ENCODE measurements around the gene PA2G4. TPM values are rescaled to one million over a fixed set of nuclear protein-coding genes. Genes with fewer than 3 reads are reported as not detected.
"Not testable (repeated sequence)": the region's sequence is repeated elsewhere in the genome, so short reads cannot be mapped to it uniquely, and the experiment has no call there.

Gene PA2G4
- 32.3 TPM for total RNA-seq

DNA sequence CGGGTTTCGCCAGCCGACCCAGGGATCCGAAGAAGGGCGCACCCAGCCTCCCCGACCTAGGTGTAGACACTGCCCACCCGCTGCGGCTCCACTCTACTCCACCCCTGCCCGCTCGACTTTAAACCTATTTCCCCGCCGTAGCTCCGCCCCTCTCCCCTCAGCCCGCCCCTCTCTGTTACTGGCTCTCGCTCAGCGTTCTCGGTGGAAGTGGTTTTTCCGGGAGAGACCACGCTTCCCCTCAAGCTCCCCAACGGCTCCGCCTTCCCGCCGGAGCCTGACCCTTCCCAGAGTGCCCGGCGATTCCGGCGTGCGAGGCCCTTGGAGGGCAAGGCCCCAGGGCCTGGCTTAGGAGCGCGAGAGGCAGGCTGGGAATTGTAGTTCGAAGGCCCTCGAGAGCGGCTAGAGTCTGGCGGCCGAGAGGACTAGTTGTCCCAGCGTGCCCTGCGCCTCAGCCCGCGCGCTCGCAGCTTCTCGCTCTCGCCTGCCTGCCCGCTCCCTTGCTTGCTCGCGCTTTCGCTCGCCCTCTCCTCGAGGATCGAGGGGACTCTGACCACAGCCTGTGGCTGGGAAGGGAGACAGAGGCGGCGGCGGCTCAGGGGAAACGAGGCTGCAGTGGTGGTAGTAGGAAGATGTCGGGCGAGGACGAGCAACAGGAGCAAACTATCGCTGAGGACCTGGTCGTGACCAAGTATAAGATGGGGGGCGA lies at the start of gene PA2G4:
Gene PA2G4, plus strand, starts transcription at position 451 of the 706 bp plus-strand sequence. Its CDS starts 179 bp downstream, at position 630.
- DNase-seq (ENCODE audit: low spot score) (peak; percentile 99), ATAC-seq (peak; percentile 92)

DNA sequence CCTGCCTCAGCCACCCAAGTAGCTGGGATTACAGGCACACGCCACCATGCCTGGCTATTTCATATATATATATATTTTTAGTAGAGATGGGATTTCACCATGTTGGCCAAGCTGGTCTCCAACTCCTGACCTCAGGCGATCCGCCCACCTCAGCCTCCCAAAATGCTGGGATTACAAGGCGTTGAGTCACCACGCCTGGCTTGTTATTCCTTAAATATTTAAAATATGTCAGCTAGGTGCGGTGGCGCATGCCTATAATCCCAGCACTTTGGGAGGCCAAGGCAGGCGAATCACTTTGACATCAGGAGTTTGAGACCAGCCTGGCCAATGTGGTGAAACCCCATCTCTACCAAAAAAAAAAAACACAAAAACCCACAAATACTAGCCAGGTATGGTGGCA lies 44.4 kb upstream of the PA2G4 start:
- DNase-seq (ENCODE audit: low spot score); ATAC-seq: not testable (repeated sequence)

- ATAC-seq, result no peak
Observed at GRCh38 chr12:56061982-56062381, 42.4 kb upstream of the PA2G4 start.

DNA sequence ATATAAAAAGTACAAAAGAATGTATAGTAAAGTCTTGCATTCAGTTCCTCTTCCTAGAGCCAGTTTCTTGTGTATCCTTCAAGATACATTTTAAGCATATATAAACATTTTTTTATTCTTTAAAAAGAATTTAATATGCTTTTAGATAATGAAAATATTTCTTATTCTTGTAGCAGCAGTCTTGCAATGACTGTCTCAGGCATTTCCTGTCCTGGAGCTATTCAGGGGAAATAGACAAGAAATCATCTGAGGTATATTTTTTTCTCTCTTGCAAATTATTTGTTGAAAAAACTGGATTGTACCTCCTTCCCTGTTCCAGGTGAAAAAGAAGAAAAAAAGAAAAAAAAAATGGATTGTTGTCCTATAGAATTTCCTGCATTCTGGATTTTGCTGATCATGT lies 41.4 kb upstream of the PA2G4 start:
- DNase-seq (ENCODE audit: low spot score) (no peak), ATAC-seq (no peak)

More at GRCh38 chr12:56061982-56062381, 42.4 kb upstream of the PA2G4 start:
- DNase-seq (ENCODE audit: low spot score), result no peak

DNA sequence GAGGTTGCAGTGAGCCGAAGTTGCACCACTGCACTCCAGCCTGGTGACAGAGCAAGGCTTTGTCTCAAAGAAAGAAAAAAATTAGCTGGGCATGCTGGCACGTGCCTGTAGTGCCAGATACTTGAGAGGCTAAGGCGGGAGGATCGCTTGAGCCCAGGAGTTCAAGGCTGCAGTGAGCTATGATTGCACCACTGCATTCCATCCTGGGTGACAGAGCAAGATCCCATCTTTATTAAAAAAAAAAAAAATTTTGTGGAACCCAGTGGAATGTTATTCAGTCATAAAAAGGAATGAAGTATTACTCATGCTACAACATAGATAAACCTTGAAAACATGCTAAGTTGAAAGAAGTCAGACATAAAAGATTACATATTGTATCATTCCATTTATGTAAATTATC lies 32.7 kb upstream of the PA2G4 start:
- no peak for DNase-seq (ENCODE audit: low spot score)
- no peak for ATAC-seq

DNA sequence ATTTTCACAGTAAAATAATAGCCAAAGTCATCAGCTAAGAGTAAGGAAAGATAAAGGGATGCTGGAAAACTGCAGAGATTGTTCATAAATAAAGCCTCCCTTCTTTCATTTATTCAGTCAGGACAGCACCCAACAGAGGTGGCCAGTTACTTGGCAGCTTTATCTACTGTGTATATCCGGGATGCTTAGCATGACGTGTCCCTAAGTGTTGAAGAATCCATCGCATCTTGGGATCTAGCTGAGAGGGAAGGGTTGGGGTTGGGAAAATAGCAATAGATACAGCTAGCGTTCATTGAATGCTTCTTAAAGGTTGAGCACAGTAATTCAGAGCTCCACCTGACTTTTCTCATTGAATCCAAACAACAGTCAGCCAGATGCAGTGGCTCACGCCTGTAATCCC lies 30.0 kb upstream of the PA2G4 start:
- DNase-seq (ENCODE audit: low spot score) (no peak), ATAC-seq (no peak)

DNA sequence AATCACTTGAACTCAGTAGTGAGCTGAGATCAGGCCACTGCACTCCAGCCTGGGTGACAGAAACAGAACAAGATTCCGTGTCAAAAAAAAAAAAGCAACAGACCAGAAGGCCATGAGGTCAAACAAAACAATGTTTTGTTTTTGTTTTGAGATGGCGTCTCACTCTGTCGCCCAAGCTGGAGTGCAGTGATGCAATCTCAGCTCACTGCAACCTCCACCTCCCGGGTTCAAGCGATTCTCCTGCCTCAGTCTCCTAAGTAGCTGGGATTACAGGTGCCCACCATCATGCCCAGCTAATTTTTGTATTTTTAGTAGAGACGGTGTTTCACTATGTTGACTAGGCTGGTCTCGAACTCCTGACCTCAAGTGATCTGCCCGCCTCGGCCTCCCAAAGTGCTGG lies 26.4 kb upstream of the PA2G4 start:
- not testable (repeated sequence) for ATAC-seq; DNase-seq (ENCODE audit: low spot score)

DNA sequence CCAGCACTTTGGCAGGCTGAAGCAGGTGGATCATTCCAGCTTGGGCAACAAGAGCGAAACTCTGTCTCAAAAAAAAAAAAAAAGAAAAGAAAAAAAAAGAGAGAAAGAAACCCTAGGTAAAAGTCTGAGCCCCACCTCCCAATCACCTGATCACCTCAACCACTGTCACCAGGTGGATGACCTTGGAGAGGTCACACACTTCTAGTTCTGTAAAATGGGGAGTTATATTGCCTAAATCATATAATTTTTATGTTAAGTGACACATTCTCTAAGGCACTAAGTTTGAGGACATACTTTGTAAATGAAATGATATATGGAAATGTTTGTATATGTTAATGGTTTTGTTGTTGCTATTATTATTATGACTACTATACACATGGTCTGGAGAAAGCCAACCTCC lies 25.9 kb upstream of the PA2G4 start:
- DNase-seq (ENCODE audit: low spot score) (no peak), ATAC-seq (no peak)

DNA sequence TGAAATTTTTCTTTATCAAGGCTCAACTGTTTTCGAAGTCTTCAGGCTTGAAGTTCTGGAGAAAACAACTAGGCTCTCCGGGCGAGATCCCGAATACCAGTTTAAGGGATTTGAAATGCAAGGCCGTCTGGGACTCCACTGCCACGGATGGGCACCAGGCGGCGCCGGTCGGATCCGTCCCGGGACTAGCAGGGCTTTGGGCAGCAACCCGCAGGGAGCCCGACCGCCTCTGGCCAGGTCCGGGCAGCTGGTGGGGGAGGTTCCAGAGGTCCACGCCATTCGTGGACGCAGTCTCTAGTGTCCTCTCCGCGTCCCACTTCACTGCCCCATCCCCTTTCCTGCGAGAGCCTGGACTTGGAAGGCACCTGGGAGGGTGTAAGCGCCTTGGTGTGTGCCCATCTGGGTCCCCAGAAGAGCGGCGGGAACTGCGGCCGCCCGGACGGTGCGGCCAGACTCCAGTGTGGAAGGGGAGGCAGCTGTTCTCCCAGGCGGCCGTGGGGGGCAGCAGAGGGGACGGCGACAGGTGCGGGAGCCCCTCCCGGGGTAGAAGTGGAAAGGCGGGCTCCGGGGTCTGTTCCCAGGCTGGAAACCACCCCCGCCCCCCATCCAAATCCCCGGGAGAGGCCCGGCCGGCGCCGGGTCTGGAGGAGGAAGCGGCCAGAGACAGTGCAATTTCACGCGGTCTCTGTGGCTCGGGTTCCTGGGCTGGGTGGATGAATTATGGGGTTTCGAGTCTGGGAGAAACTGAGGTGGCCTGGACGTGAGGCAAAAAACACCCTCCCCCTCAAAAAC lies 25.2 kb upstream of the PA2G4 start:
- ATAC-seq (peak; percentile 64), DNase-seq (ENCODE audit: low spot score) (peak; percentile 92)

GRCh38 chr12:56079723-56080555 lies 24.4 kb upstream of the PA2G4 start, which contains the start of gene ERBB3:
Gene ERBB3, plus strand, starts transcription at chr12:56080165. Its CDS starts 136 bp downstream, at chr12:56080301.
- ATAC-seq (peak; percentile 73), DNase-seq (ENCODE audit: low spot score) (peak; percentile 88)

GRCh38 chr12:56080556-56081138 lies 23.7 kb upstream of the PA2G4 start:
- peak; percentile 64 for ATAC-seq
- peak; percentile 93 for DNase-seq (ENCODE audit: low spot score)

DNA sequence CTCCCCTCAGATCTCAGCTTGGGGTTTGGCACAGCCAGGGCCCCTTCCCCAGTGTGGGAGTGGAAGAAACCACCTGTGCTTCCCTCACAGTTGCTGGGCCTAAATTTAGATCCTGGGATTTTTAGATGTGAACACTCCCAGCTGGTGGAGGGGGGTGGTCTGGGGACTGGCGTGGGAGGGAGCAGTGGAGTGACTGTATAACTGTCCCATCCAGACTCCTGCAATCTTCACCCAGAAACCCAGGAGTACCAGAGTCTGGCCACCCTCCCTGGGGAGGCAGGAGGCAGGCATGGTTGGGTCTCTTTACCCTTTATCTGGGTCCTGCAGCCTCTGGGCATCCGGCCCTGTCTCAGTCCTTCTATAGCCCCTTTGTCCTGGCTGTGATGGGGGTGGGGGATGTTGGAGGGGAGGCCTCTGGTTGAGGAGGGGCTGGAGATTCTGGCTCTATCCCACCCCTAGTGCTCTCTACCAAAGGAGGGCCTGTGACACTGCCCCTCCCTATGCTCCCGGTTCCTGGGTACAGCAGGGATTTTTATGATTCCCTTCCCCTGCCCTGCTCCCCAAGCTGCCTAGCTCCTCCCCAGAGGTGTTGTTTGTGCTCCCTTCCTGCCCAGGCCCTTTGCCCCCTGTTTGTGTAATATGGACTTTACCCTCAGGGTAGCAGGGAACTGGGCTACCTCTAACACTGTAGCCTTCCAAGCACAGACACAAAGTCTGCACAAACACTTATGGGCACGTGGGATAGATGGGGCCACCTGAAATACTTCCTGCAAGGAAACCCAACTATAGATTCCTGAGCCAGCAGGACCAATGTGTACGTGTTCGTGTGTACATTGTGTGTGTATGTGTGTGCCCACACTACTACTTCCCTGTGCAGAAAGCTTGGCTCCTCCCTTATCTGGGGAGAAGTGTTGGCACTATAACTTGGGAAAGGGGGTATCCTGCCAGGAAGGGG lies 22.7 kb upstream of the PA2G4 start:
- ATAC-seq, result peak; percentile 51

GRCh38 chr12:56082382-56082781 lies 22.0 kb upstream of the PA2G4 start:
- DNase-seq (ENCODE audit: low spot score), result no peak
- ATAC-seq, result no peak

More for the DNA sequence above, 22.7 kb upstream of the PA2G4 start:
- peak; percentile 95 for DNase-seq (ENCODE audit: low spot score)

DNA sequence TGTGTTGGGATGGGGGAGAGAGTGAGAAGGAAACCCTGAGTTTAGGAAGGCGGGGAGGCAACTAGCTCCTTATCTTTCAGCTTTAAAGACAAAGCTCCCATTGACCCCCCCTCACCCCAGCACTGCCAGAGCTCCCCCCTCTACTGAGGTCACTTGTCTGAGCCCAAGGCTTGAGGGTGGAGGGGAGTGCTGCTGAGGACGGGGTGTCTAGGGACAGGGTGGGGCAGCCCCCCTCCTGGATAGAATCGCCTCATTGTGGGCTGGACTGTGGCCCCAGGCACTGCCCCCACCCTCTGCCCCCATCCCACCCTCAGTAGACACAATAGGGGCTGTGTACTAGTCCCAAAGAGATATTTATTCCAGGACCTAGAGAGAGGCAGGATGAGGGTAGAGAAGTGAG lies 21.4 kb upstream of the PA2G4 start:
- ATAC-seq, result no peak
- no peak for DNase-seq (ENCODE audit: low spot score)

GRCh38 chr12:56084958-56085543 lies 19.3 kb upstream of the PA2G4 start:
- DNase-seq (ENCODE audit: low spot score) (peak; percentile 67), ATAC-seq (no peak)

- no peak for ATAC-seq
- no peak for DNase-seq (ENCODE audit: low spot score)
Observed at GRCh38 chr12:56086096-56086495, 18.3 kb upstream of the PA2G4 start.

DNA sequence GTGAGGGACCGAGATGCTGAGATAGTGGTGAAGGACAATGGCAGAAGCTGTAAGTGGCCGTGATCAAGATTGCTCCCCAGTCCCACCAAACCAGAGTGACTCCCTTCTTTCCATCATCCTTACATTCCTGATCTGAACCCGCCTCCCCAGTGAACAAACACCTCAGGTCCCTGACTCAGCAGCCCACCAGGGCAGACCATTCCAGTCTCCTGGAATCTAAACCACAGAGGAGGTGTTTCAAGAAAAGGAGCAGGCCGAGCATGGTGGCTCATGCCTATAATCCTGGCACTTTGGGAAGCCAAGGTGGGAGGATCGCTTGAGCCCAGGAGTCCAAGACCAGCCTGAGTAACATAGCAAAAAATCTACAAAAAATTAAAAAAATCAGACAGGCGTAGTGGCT lies 17.8 kb upstream of the PA2G4 start:
- no peak for DNase-seq (ENCODE audit: low spot score)
- no peak for ATAC-seq

DNA sequence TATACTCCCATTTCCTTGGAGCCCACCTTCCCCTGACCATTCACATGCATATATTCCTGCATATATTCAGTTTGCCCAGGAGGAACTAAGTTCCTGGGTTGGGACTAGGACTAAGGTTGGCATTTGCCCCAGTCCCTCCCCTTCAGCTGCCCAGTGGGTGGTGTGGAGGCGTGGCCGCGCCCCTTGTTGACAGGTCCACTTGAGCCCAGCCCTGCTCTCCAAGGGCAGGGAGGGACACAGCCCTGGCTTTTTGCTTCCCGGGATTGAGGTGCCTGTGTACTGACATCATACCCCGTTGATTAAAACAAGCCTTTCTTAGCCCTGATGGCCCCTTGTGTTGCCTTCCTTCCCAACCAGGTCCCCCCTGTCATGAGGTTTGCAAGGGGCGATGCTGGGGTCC lies 17.1 kb upstream of the PA2G4 start:
- ATAC-seq (peak; percentile 90), DNase-seq (ENCODE audit: low spot score) (peak; percentile 91)

DNA sequence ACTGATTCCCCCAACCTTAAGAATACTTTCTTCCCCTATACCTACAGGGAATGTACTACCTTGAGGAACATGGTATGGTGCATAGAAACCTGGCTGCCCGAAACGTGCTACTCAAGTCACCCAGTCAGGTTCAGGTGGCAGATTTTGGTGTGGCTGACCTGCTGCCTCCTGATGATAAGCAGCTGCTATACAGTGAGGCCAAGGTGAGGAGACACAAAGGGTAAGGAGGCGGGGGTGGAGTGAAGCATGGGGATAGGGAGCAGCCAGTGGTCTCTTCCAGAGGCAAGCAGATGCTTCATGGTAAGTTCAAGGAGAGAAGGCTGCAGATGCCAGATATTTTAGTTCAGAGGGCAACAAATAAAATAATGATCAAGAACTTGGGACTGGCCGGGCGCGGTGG lies 6.6 kb upstream of the PA2G4 start:
- DNase-seq (ENCODE audit: low spot score) (no peak), ATAC-seq (no peak)
